ACC112 (cell line): ENCODE measurements around the gene FBN1.

Source experiments
- H2AFZ ChIP-seq: fragments of 200-600 bp; sonication (generic); one replicate; pipeline ENCODE4 v1.6.0; 2017; ENCODE audit warnings: antibody characterized with exemption, low read length; ENCODE audit not compliant: unreplicated experiment
- H3K27ac ChIP-seq: fragments of 200-600 bp; sonication (generic); 2 replicates; pipeline ENCODE4 v1.5.1; 2014; ENCODE audit warnings: low read depth, mild to moderate bottlenecking, antibody characterized with exemption, low read length, moderate library complexity
- H3K27me3 ChIP-seq: fragments of 200-600 bp; sonication (generic); 2 replicates; pipeline ENCODE4 v1.6.1; 2014; ENCODE audit warnings: mild to moderate bottlenecking, antibody characterized with exemption, low read length, moderate library complexity, mixed read lengths; ENCODE audit not compliant: insufficient read depth
- H3K36me3 ChIP-seq: fragments of 200-600 bp; sonication (generic); 2 replicates; pipeline ENCODE4 v1.6.1; 2016; ENCODE audit warnings: mild to moderate bottlenecking, antibody characterized with exemption, low read length, moderate library complexity, mixed read lengths; ENCODE audit not compliant: insufficient read depth
- H3K4me1 ChIP-seq: fragments of 200-600 bp; sonication (generic); one replicate; pipeline ENCODE4 v1.6.1; 2016; ENCODE audit warnings: low read length, mixed read lengths; ENCODE audit not compliant: insufficient read depth, unreplicated experiment, control insufficient read depth
- H3K4me3 ChIP-seq: fragments of 200-600 bp; sonication (generic); 2 replicates; pipeline ENCODE4 v1.5.1; 2014; ENCODE audit warnings: mild to moderate bottlenecking, low read depth, low read length
- H3K79me2 ChIP-seq: fragments of 200-600 bp; sonication (generic); one replicate; pipeline ENCODE4 v1.6.0; 2016; ENCODE audit warnings: low read length; ENCODE audit not compliant: control insufficient read depth, unreplicated experiment, insufficient read depth

FBN1 gene

DNA sequence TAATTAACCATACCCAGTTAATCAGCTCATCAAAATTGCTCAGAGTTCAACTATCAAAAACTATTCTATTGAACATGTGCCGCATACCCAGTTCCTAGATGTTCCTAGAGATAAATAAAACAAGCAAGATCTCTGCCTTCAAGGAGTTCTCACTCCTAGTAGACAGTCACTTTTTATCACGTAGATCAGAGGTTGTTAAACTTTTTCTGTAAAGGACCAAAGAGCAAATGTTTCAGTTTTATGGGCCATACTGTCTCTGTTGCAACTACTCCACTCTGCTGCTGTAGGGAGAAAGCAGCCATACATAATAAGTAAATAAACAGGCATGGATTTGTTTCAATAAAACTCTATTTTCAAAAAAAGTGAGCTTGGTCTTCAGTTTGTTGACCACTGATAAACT, 7.9 kb downstream of the FBN1 start:
- Histone ChIP-seq H2AFZ (no peak overlapping the region), H3K27me3 (no peaks in the 10 kb centered on the region), H3K36me3 (peaks cover 42% of the 10 kb centered on the region), H3K4me1 (peaks cover 67% of the 10 kb centered on the region), H3K79me2 (peaks cover 98% of the 10 kb centered on the region), H3K27ac (0 out of 2 replicates have a peak overlapping the region, but pooled peaks have one; percentile 49), H3K4me3 (no peak overlapping the region)

DNA sequence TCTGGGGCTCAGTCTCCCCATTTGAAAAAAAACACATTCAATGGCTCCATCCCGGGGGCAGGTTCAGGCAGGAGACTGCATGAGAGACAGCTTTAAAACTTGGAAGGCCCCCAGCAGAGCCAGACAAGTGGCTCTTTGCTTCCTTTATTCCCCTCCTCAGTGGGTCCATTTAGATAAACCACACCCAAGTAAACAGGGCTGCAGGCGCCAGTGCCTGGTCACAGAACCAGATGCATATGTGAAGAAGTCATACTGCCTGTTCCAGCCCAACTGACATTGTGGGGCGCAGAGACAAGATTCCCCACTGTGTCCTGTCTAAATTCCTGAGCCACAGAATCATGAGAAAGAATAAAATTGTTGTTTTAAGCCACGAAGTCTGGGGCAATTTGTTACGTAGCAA, 9.0 kb downstream of the FBN1 start:
- H3K27ac ChIP-seq: peak overlapping the region; percentile 49
- peaks cover 73% of the 10 kb centered on the region for H3K4me1 ChIP-seq
- H3K27me3 ChIP-seq: no peaks in the 10 kb centered on the region
- H2AFZ ChIP-seq: no peak overlapping the region
- no peak overlapping the region for H3K4me3 ChIP-seq
- peaks cover 42% of the 10 kb centered on the region for H3K36me3 ChIP-seq
- H3K79me2 ChIP-seq: peaks cover 98% of the 10 kb centered on the region

DNA sequence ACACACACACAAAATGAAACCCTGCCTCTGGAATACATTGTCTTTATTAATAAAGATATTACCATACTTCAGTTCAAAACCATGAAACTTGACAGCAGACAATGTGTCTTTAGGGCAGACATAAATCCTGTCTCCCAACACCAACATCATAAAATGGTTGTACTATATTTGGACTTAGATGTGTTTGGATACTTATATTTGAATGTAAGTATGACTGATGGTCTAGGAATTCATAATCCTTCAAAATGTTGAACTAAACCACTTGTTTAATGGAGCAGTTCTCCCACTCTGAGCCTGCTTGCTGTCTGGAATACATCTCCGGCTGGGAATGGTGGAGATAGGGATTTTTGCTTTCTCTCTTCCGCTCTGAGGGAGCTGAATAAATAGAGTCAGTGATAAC, 10.6 kb downstream of the FBN1 start:
- H2AFZ ChIP-seq: no peak overlapping the region
- no peaks in the 10 kb centered on the region for H3K27me3 ChIP-seq
- H3K4me1 ChIP-seq: peaks cover 74% of the 10 kb centered on the region
- H3K79me2 ChIP-seq: peaks cover 97% of the 10 kb centered on the region
- H3K27ac ChIP-seq: peak overlapping the region; percentile 49
- H3K36me3 ChIP-seq: peaks cover 31% of the 10 kb centered on the region
- peak overlapping the region; percentile 13; the same call in 1 of the 2 replicates for H3K4me3 ChIP-seq

GRCh38 chr15:48634096-48634495, 11.4 kb downstream of the FBN1 start:
- peaks cover 94% of the 10 kb centered on the region for H3K79me2 ChIP-seq
- no peaks in the 10 kb centered on the region for H3K27me3 ChIP-seq
- H2AFZ ChIP-seq: no peak overlapping the region
- peaks cover 71% of the 10 kb centered on the region for H3K4me1 ChIP-seq
- H3K36me3 ChIP-seq: peaks cover 26% of the 10 kb centered on the region
- no peak overlapping the region for H3K4me3 ChIP-seq
- H3K27ac ChIP-seq: peak overlapping the region; percentile 50

GRCh38 chr15:48632651-48633050, 12.9 kb downstream of the FBN1 start:
- Histone ChIP-seq H3K27ac (peak overlapping the region; percentile 61), H3K36me3 (peaks cover 17% of the 10 kb centered on the region), H3K27me3 (no peaks in the 10 kb centered on the region), H3K4me3 (peak overlapping the region; percentile 30; the same call in 1 of the 2 replicates), H3K79me2 (peaks cover 94% of the 10 kb centered on the region), H3K4me1 (peaks cover 86% of the 10 kb centered on the region), H2AFZ (no peak overlapping the region)

- H3K27ac ChIP-seq: peak overlapping the region; percentile 61
- no peaks in the 10 kb centered on the region for H3K27me3 ChIP-seq
- no peak overlapping the region for H2AFZ ChIP-seq
- H3K36me3 ChIP-seq: peaks cover 16% of the 10 kb centered on the region
- H3K4me1 ChIP-seq: peaks cover 87% of the 10 kb centered on the region
- no peak overlapping the region for H3K4me3 ChIP-seq
- peaks cover 91% of the 10 kb centered on the region for H3K79me2 ChIP-seq
Measured at GRCh38 chr15:48631176-48631770, 14.2 kb downstream of the FBN1 start.

GRCh38 chr15:48630245-48630644, 15.3 kb downstream of the FBN1 start:
- H3K79me2 ChIP-seq: peaks cover 91% of the 10 kb centered on the region
- H2AFZ ChIP-seq: no peak overlapping the region
- H3K4me1 ChIP-seq: peaks cover 78% of the 10 kb centered on the region
- H3K27me3 ChIP-seq: no peaks in the 10 kb centered on the region
- H3K36me3 ChIP-seq: peaks cover 17% of the 10 kb centered on the region
- H3K27ac ChIP-seq: 0 out of 2 replicates have a peak overlapping the region, but pooled peaks have one; percentile 1
- H3K4me3 ChIP-seq: no peak overlapping the region

GRCh38 chr15:48628832-48629231, 16.7 kb downstream of the FBN1 start:
- Histone ChIP-seq H3K27me3 (no peaks in the 10 kb centered on the region), H3K79me2 (peaks cover 92% of the 10 kb centered on the region), H3K36me3 (peaks cover 24% of the 10 kb centered on the region), H3K27ac (peak overlapping the region; percentile 74), H2AFZ (no peak overlapping the region), H3K4me3 (peak overlapping the region; percentile 14; the same call in 1 of the 2 replicates), H3K4me1 (peaks cover 66% of the 10 kb centered on the region)

DNA sequence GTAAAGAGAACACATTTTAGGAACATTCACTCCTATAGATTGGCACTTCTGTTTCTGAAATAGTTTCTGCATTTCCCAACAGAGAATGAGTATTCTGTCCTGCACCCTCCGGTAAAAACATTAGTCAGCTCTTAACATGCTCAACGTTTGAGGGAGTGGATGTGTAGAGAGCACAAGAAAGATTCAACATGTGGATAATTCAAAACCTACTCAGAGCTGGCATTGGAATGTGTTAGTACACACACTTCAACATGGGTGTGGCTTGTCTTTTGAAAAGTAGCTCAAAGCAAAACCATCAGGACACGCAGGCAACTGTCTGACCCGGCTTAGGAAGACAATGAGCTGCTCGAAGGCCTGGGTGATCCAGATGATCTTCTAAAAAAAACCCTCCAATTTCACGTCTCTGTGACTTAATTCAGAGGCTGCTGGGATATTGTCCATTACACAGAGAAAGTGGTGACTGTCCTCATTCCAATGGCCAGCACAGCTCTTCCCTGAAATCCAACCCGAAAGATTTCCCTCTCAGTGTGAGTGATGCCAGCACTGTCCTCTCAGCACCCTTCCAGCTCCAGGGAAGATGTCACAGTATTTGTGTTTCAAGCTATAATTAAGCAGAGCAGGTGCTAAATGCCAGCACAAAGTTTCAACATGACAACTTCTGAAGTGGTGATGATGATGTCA, 18.1 kb downstream of the FBN1 start:
- Histone ChIP-seq H3K4me3 (peak overlapping the region; percentile 47), H3K27ac (peak overlapping the region; percentile 74), H2AFZ (peak overlapping the region; percentile 3), H3K79me2 (peaks cover 93% of the 10 kb centered on the region), H3K36me3 (peaks cover 26% of the 10 kb centered on the region), H3K27me3 (no peaks in the 10 kb centered on the region), H3K4me1 (peaks cover 56% of the 10 kb centered on the region)

GRCh38 chr15:48625126-48625525, 20.4 kb downstream of the FBN1 start:
- H2AFZ ChIP-seq: no peak overlapping the region
- H3K4me3 ChIP-seq: no peak overlapping the region
- H3K4me1 ChIP-seq: peaks cover 41% of the 10 kb centered on the region
- no peak overlapping the region for H3K27ac ChIP-seq
- peaks cover 28% of the 10 kb centered on the region for H3K36me3 ChIP-seq
- H3K79me2 ChIP-seq: peaks cover 89% of the 10 kb centered on the region
- H3K27me3 ChIP-seq: no peaks in the 10 kb centered on the region

DNA sequence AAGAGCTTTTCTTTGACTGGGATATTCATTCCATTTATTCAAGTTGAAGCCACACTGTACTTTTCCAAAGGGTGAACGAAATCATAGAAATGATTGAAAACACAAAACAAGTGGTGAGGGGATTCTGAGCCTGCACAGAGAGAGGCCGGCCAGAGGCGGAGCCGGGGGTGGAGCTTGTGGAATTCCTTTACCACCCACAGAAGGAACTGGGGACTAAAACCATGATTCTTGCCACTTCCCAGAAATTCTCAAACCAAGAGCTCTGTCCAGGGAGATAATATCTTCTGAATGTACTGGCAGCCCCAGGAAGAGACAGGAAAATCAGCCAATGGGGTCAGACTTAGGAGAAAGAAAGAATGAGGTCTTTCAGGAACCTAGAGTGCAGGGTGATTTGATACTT, 20.8 kb downstream of the FBN1 start:
- Histone ChIP-seq H2AFZ (no peak overlapping the region), H3K27me3 (no peaks in the 10 kb centered on the region), H3K79me2 (peaks cover 89% of the 10 kb centered on the region), H3K27ac (no peak overlapping the region), H3K36me3 (peaks cover 24% of the 10 kb centered on the region), H3K4me3 (no peak overlapping the region), H3K4me1 (peaks cover 37% of the 10 kb centered on the region)
